ENCODE results near the gene DEAF1. TPM values are rescaled to one million over a fixed set of nuclear protein-coding genes. Genes with fewer than 3 reads are reported as not detected.
"Not testable (repeated sequence)": the region's sequence is repeated elsewhere in the genome, so short reads cannot be mapped to it uniquely, and the experiment has no call there.

Gene DEAF1, protein sequence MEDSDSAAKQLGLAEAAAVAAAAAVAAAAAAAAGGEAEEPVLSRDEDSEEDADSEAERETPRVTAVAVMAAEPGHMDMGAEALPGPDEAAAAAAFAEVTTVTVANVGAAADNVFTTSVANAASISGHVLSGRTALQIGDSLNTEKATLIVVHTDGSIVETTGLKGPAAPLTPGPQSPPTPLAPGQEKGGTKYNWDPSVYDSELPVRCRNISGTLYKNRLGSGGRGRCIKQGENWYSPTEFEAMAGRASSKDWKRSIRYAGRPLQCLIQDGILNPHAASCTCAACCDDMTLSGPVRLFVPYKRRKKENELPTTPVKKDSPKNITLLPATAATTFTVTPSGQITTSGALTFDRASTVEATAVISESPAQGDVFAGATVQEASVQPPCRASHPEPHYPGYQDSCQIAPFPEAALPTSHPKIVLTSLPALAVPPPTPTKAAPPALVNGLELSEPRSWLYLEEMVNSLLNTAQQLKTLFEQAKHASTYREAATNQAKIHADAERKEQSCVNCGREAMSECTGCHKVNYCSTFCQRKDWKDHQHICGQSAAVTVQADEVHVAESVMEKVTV
- total RNA-seq (10 to 100 TPM; 68.4 to 79.6 TPM), total RNA-seq (28.1 to 133 (median 41.9) reads per million in 172 experiments)
- 30.6 TPM for polyA plus RNA-seq (2013, experiment 1 of 2)
- polyA plus RNA-seq (2013, experiment 2 of 2), result 29.8 TPM

DNA sequence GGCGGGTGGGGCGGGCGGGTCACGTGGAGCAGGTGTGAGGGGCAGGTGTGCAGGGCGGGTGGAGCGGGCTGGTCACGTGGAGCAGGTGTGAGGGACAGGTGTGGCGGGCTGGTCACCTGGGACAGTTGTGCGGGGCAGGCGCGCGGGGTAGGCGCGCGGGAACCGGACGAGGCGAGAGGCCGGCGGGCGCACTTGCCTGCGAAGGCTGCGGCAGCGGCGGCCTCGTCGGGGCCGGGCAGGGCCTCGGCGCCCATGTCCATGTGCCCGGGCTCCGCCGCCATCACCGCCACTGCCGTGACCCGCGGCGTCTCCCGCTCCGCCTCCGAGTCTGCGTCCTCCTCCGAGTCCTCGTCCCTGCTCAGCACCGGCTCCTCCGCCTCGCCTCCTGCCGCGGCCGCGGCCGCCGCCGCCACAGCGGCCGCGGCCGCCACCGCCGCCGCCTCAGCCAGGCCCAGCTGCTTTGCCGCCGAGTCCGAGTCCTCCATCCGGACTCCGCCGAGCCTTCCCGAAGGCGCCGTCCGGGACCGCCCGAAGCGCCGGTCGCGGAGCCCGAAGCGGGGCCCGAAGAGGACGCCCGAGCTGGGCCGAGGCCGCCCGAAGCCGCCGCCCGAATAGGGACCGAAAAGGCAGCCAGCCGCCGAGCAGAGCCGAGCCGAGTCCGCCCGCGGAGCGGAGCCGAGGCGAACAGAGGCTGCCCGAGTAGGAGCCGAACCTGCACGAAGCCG is at the start of gene DEAF1:
DEAF1 (minus strand) TSS at position 660 of the 725 bp plus-strand sequence; CDS start at position 485, 175 bp downstream.
- peaks cover 76% of the 10 kb centered on the region for H3K4me1 ChIP-seq (ENCODE audit: insufficient read depth, low read length)
- peaks cover 56% of the 10 kb centered on the region for H3K4me1 Mint-ChIP-seq (ENCODE audit: low read depth)
- H3K27ac Mint-ChIP-seq, result peak within 1 kb of the TSS; percentile 96
- peak within 1 kb of the TSS; percentile 94 for H3K4me3 ChIP-seq (ENCODE audit: low read length)
- peak within 1 kb of the TSS; percentile 94 for H3K4me3 Mint-ChIP-seq
- DNase-seq (peak; percentile 98 to 100 (median 99)), ATAC-seq (ENCODE audit: poor library complexity) (peak; percentile 79)
- peaks cover 19% of the 10 kb centered on the region for H3K36me3 Mint-ChIP-seq (ENCODE audit: low read depth)
- peak within 1 kb of the TSS; percentile 99 to 100 for H3K27ac ChIP-seq (ENCODE audit: low read depth in 1 of 2, low read length in 2 of 2)
- no peaks in the 10 kb centered on the region for H3K27me3 ChIP-seq (ENCODE audit: control insufficient read depth in 1 of 2, insufficient read depth in 2 of 2, low read length in 2 of 2)
- TF ChIP-seq, protein P1, sequence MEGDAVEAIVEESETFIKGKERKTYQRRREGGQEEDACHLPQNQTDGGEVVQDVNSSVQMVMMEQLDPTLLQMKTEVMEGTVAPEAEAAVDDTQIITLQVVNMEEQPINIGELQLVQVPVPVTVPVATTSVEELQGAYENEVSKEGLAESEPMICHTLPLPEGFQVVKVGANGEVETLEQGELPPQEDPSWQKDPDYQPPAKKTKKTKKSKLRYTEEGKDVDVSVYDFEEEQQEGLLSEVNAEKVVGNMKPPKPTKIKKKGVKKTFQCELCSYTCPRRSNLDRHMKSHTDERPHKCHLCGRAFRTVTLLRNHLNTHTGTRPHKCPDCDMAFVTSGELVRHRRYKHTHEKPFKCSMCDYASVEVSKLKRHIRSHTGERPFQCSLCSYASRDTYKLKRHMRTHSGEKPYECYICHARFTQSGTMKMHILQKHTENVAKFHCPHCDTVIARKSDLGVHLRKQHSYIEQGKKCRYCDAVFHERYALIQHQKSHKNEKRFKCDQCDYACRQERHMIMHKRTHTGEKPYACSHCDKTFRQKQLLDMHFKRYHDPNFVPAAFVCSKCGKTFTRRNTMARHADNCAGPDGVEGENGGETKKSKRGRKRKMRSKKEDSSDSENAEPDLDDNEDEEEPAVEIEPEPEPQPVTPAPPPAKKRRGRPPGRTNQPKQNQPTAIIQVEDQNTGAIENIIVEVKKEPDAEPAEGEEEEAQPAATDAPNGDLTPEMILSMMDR (IDR thresholded peaks at IDR 0.05), result no peak
- H3K36me3 ChIP-seq (ENCODE audit: insufficient read depth, low read length), result peaks cover 2% of the 10 kb centered on the region
- H3K9me3 ChIP-seq (ENCODE audit: control insufficient read depth in 1 of 2, insufficient read depth in 1 of 2, low read length in 2 of 2), result no peaks in the 10 kb centered on the region
- intact Hi-C loops (cut with DNase I, micrococcal nuclease), result loop anchor here (1.0 to 10.0 kb wide), 6 partner anchors 33 to 159 kb away; partner anchors contain the start of genes SLC25A22 (in 2 of the 2), GATD1 (in 1 of the 2), HRAS (in 1 of the 2) and LMNTD2 (in 1 of the 2)
- ChIA-PET POLR2A (interaction anchor here (0.7 to 3.9 kb wide), 20 partner anchors 10 to 487 kb away, joined by 3 to 41 read pairs (median 9); partner anchors contain the start of genes BET1L, IRF7, LMNTD2 and PHRF1), CTCF (interaction anchor here (2.6 kb wide), 1 partner anchor 28 kb away, joined by 16 read pairs; no protein-coding TSS in a partner anchor)
- H3K9me3 Mint-ChIP-seq, result no peaks in the 10 kb centered on the region
- no peaks in the 10 kb centered on the region for H3K27me3 Mint-ChIP-seq

DNA sequence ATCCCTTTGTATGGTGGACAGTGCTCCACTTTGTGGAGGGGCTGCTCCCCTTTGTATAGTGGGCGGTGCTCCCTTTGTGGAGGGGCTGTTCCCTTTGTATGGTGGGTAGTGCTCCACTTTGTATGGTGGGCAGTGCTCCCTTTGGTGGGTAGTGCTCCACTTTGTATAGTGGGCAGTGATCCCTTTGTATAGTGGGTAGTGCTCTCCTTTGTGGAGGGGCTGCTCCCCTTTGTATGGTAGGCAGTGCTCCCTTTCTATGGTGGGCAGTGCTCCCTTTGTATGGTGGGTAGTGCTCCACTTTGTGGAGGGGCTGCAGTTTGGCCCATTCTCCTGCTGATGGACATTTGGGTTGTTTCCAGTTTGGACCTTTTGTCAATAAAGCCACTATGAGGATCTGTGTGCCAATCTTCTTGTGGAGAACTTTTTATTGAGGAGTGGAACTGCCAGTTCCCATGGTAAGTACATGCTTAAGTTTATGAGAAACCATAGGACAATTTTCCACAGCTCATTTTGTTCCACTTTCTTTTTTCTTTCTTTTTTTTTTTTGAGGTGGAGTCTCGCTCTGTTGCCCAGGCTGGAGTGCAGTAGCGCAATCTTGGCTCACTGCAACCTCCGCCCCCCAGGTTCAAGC is 47.7 kb upstream of the DEAF1 start:
- Mint-ChIP-seq H3K9me3 (no peaks in the 10 kb centered on the region), H3K4me3 (no peak overlapping the region), H3K4me1 (ENCODE audit: low read depth) (peaks cover 15% of the 10 kb centered on the region), H3K27ac (no peak overlapping the region), H3K27me3 (no peaks in the 10 kb centered on the region), H3K36me3 (ENCODE audit: low read depth) (no peaks in the 10 kb centered on the region)
- CTCF ChIA-PET, result no interaction called here
- Histone ChIP-seq H3K4me1 (ENCODE audit: insufficient read depth, low read length) (peaks cover 19% of the 10 kb centered on the region), H3K27ac (ENCODE audit: low read depth in 1 of 2, low read length in 2 of 2) (no peak overlapping the region), H3K36me3 (ENCODE audit: insufficient read depth, low read length) (no peaks in the 10 kb centered on the region), H3K4me3 (ENCODE audit: low read length) (no peak overlapping the region), H3K27me3 (ENCODE audit: control insufficient read depth in 1 of 2, insufficient read depth in 2 of 2, low read length in 2 of 2) (no peaks in the 10 kb centered on the region), H3K9me3 (ENCODE audit: control insufficient read depth in 1 of 2, insufficient read depth in 1 of 2, low read length in 2 of 2) (no peaks in the 10 kb centered on the region)
- ATAC-seq (ENCODE audit: poor library complexity) (no peak), DNase-seq (no peak)
- TF ChIP-seq, protein P1 (IDR thresholded peaks at IDR 0.05), result no peak
- POLR2A ChIA-PET, result interaction anchor here (2.4 kb wide), 1 partner anchor 17 kb away, joined by 8 read pairs; no protein-coding TSS in a partner anchor
- intact Hi-C loops (cut with DNase I, micrococcal nuclease), result no loop called here

DNA sequence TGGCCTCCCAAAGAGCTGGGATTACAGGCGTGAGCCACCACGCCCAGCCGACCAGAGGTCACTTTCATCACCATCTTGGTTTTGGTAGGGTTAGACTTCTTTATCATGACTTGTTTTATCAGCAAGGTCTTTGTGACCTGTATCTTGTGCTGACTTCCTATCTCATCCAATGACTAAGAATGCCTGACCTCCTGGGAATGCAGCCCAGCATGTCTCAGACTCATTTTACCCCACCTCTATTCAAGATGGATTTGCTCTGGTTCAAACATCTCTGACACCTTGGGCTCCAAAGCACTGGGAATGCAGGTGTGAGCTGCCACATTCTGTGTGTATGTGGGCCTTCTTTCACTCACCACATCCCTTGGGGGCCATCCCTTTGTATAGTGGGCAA is 47.1 kb upstream of the DEAF1 start:
- DNase-seq (no peak), ATAC-seq (ENCODE audit: poor library complexity) (no peak)
- Histone ChIP-seq H3K4me1 (ENCODE audit: insufficient read depth, low read length) (peaks cover 25% of the 10 kb centered on the region), H3K27ac (ENCODE audit: low read depth in 1 of 2, low read length in 2 of 2) (no peak overlapping the region), H3K4me3 (ENCODE audit: low read length) (no peak overlapping the region), H3K36me3 (ENCODE audit: insufficient read depth, low read length) (no peaks in the 10 kb centered on the region), H3K9me3 (ENCODE audit: control insufficient read depth in 1 of 2, insufficient read depth in 1 of 2, low read length in 2 of 2) (no peaks in the 10 kb centered on the region), H3K27me3 (ENCODE audit: control insufficient read depth in 1 of 2, insufficient read depth in 2 of 2, low read length in 2 of 2) (no peaks in the 10 kb centered on the region)
- H3K4me3 Mint-ChIP-seq, result no peak overlapping the region
- ChIA-PET POLR2A (no interaction called here), CTCF (no interaction called here)
- no peak overlapping the region for H3K27ac Mint-ChIP-seq
- TF ChIP-seq, protein P1 (IDR thresholded peaks at IDR 0.05), result no peak
- peaks cover 20% of the 10 kb centered on the region for H3K4me1 Mint-ChIP-seq (ENCODE audit: low read depth)
- intact Hi-C loops (cut with DNase I, micrococcal nuclease), result no loop called here
- no peaks in the 10 kb centered on the region for H3K27me3 Mint-ChIP-seq
- no peaks in the 10 kb centered on the region for H3K9me3 Mint-ChIP-seq
- H3K36me3 Mint-ChIP-seq (ENCODE audit: low read depth), result no peaks in the 10 kb centered on the region

DNA sequence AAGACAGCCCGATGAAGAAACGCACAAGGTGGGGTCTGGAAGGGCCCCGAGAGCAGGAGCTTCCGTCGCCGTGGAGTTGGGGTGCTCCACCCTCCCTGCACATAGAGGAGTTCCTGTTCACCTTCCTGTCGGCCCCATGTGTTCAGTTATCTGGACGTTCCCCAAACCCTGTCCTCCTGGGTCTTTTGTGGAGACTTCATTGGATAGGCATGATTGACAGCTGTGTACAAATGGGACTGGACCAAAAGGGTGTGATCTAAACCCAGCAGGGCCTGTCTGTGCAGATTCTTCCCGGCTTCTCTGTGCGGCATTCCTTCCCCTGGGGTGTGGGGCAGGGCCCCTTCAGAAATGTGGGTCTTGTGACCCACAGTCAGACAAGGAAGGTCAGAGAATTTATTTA is 42.9 kb upstream of the DEAF1 start:
- H3K27me3 Mint-ChIP-seq; H3K9me3 Mint-ChIP-seq; H3K27me3 ChIP-seq (ENCODE audit: control insufficient read depth in 1 of 2, insufficient read depth in 2 of 2, low read length in 2 of 2); CTCF ChIA-PET; intact Hi-C loops (cut with DNase I, micrococcal nuclease); H3K27ac ChIP-seq (ENCODE audit: low read depth in 1 of 2, low read length in 2 of 2); H3K9me3 ChIP-seq (ENCODE audit: control insufficient read depth in 1 of 2, insufficient read depth in 1 of 2, low read length in 2 of 2); H3K36me3 Mint-ChIP-seq (ENCODE audit: low read depth); H3K36me3 ChIP-seq (ENCODE audit: insufficient read depth, low read length): not testable (repeated sequence)
- peaks cover 18% of the 10 kb centered on the region for H3K4me1 ChIP-seq (ENCODE audit: insufficient read depth, low read length)
- DNase-seq (peak in 4 of 14 experiments; percentile 28 to 51 (median 36)), ATAC-seq (ENCODE audit: poor library complexity) (peak; percentile 72)
- POLR2A ChIA-PET, result interaction anchor here (0.9 to 2.4 kb wide), 3 partner anchors 9 to 43 kb away, joined by 3 to 8 read pairs (median 4); partner anchors contain the start of genes DEAF1, TALDO1 and TMEM80
- Mint-ChIP-seq H3K4me3 (peak overlapping the region; percentile 44), H3K4me1 (ENCODE audit: low read depth) (peaks cover 16% of the 10 kb centered on the region), H3K27ac (peak overlapping the region; percentile 47)
- peak overlapping the region; percentile 33 for H3K4me3 ChIP-seq (ENCODE audit: low read length)

Data from CD4-positive, alpha-beta T cell (primary cell).